GM12892 (cell line): ENCODE data around the gene TOMM6.

Experiments
- POLR2A ChIP-seq: IDR thresholded peaks from 2 replicates; pipeline ENCODE4 v1.6.1; 2011; ENCODE audit warnings: low read depth, low read length, control low read depth
- POLR2AphosphoS5 ChIP-seq: IDR thresholded peaks from 2 replicates; pipeline ENCODE4 v1.6.1; 2011; ENCODE audit warnings: low read depth, low read length, control low read depth

DNA sequence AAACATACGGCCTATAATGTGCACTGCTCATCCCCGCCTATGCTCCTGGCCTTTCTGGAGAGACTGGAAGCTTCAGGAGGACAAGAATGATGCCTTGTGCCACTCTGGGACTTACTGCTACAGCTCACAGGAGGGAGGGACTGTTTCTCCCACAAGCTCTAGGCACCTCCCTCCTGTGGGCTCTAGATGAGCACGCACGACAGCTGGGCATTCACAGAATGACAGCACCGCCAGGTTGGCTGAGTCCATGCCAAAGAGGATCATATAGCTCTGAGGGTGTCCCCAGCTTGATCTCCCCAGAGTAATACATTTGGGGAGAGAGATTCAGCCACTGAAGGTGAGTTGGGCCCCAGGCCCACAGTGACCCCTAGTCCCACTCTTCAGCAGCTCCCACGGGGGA, 30.2 kb upstream of the TOMM6 start:
- no peak for TF ChIP-seq POLR2A
- no peak for TF ChIP-seq POLR2AphosphoS5
